ENCODE measurements around the gene RAB40C. TPM values are rescaled to one million over a fixed set of nuclear protein-coding genes. Genes with fewer than 3 reads are reported as not detected.

The RAB40C gene
- total RNA-seq, 1 donor from 2014 or later = 6.0 TPM

DNA sequence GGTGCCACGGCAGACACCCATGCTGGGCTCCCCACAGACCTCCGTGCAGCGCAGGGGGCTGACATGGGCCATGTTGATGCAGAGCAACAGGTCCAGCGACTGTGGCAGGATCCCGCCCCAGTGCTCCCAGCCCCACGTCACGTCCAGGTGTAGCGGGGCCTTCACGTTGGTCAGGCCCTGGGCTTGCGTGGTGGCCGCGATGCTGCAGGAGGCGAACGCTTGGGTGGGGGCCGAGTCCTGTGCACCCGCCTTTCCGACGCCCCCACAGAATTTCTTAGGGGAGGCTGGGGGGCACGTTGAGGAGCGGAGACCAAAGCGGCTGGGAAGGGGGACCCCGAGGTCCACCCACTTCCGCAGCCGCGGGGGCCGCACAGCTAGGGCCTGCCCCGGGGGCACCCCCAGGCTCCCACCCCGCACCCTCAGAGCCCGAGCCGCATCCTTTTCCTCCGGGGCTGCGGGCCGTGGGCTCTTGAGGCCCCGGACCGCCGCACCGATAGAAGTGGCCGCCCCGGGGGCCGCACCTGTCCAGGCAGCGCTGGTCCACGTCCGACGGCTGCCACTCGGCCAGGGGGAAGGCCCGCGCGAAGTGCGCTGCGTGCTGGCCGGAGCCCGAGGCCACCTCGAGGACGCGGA is 45.8 kb downstream of the RAB40C start:
- Histone ChIP-seq H3K9me3 (ENCODE audit: low read depth) (no peaks in the 10 kb centered on the region), H3K4me3 (peak overlapping the region; percentile 79), H3K9ac (peak overlapping the region; percentile 24), H3K36me3 (no peaks in the 10 kb centered on the region), H3F3A (ENCODE audit: low read depth) (peaks cover 28% of the 10 kb centered on the region), H4K20me1 (ENCODE audit: low read depth) (peaks cover 23% of the 10 kb centered on the region), H3K4me1 (peaks cover 22% of the 10 kb centered on the region), H3K27ac (no peak overlapping the region), H3K4me2 (peak overlapping the region; percentile 83), H3K27me3 (no peaks in the 10 kb centered on the region), H3K79me2 (ENCODE audit: low read depth) (peaks cover 12% of the 10 kb centered on the region), H2AFZ (replicated peaks) (no peak overlapping the region)
- TF ChIP-seq CTCF (IDR thresholded peaks at IDR 0.05) (no peak), EZH2phosphoT487 (IDR thresholded peaks at IDR 0.05) (no peak)
- H3K27me3 Mint-ChIP-seq (ENCODE audit: insufficient read depth, low read depth) = peaks cover 13% of the 10 kb centered on the region
- no peak for DNase-seq (ENCODE audit: low spot score)
- peaks cover 3% of the 10 kb centered on the region for H3K9me3 Mint-ChIP-seq
- no peak overlapping the region for H3K27ac Mint-ChIP-seq
- peaks cover 26% of the 10 kb centered on the region for H3K4me1 Mint-ChIP-seq
- peaks cover 3% of the 10 kb centered on the region for H3K36me3 Mint-ChIP-seq
- H3K4me3 Mint-ChIP-seq = peak overlapping the region; percentile 95

- peak within 1 kb of the TSS; percentile 79 for H3K4me3 ChIP-seq
- TF ChIP-seq CTCF (IDR thresholded peaks at IDR 0.05) (no peak), EZH2 (IDR thresholded peaks at IDR 0.05) (no peak), EZH2phosphoT487 (IDR thresholded peaks at IDR 0.05) (no peak)
- Mint-ChIP-seq H3K36me3 (peaks cover 3% of the 10 kb centered on the region), H3K9me3 (peaks cover 3% of the 10 kb centered on the region), H3K27me3 (ENCODE audit: insufficient read depth, low read depth) (peaks cover 13% of the 10 kb centered on the region), H3K4me3 (peak within 1 kb of the TSS; percentile 95), H3K4me1 (peaks cover 26% of the 10 kb centered on the region), H3K27ac (peak within 1 kb of the TSS; percentile 97)
- H3K36me3 ChIP-seq = no peaks in the 10 kb centered on the region
- peaks cover 23% of the 10 kb centered on the region for H4K20me1 ChIP-seq (ENCODE audit: low read depth)
- H3K79me2 ChIP-seq (ENCODE audit: low read depth) = peaks cover 12% of the 10 kb centered on the region
- H3K9ac ChIP-seq = peak within 1 kb of the TSS; percentile 24
- peak; percentile 98 for DNase-seq (ENCODE audit: low spot score)
- no peak within 1 kb of the TSS for H3K27ac ChIP-seq
- H3K4me2 ChIP-seq = peak within 1 kb of the TSS; percentile 83
- peak within 1 kb of the TSS; percentile 86 for H2AFZ ChIP-seq (replicated peaks)
- H3K4me1 ChIP-seq = peaks cover 22% of the 10 kb centered on the region
- H3K9me3 ChIP-seq (ENCODE audit: low read depth) = no peaks in the 10 kb centered on the region
- peaks cover 5% of the 10 kb centered on the region for H3K27me3 ChIP-seq
- peaks cover 28% of the 10 kb centered on the region for H3F3A ChIP-seq (ENCODE audit: low read depth)
Measured at GRCh38 chr16:636206-637080, 46.6 kb downstream of the RAB40C start, which contains the start of gene METTL26. METTL26 (minus strand) TSS chr16:636305; CDS start chr16:636290, 15 bp downstream.

GRCh38 chr16:637081-638018 is 47.5 kb downstream of the RAB40C start:
- peaks cover 3% of the 10 kb centered on the region for H3K9me3 Mint-ChIP-seq
- H3K27ac Mint-ChIP-seq = no peak overlapping the region
- peak; percentile 73 for DNase-seq (ENCODE audit: low spot score)
- H3K36me3 Mint-ChIP-seq = peaks cover 3% of the 10 kb centered on the region
- Histone ChIP-seq H3K4me3 (peak overlapping the region; percentile 79), H3F3A (ENCODE audit: low read depth) (peaks cover 29% of the 10 kb centered on the region), H3K4me1 (peaks cover 18% of the 10 kb centered on the region), H2AFZ (replicated peaks) (peak overlapping the region; percentile 86), H3K4me2 (peak overlapping the region; percentile 83), H4K20me1 (ENCODE audit: low read depth) (peaks cover 19% of the 10 kb centered on the region), H3K36me3 (no peaks in the 10 kb centered on the region), H3K27me3 (peaks cover 14% of the 10 kb centered on the region), H3K79me2 (ENCODE audit: low read depth) (peaks cover 12% of the 10 kb centered on the region), H3K9ac (no peak overlapping the region), H3K27ac (no peak overlapping the region), H3K9me3 (ENCODE audit: low read depth) (no peaks in the 10 kb centered on the region)
- no peak for TF ChIP-seq EZH2phosphoT487 (IDR thresholded peaks at IDR 0.05)
- TF ChIP-seq CTCF (IDR thresholded peaks at IDR 0.05) = no peak
- TF ChIP-seq EZH2 (IDR thresholded peaks at IDR 0.05) = no peak
- H3K4me1 Mint-ChIP-seq = peaks cover 24% of the 10 kb centered on the region
- H3K27me3 Mint-ChIP-seq (ENCODE audit: insufficient read depth, low read depth) = peaks cover 13% of the 10 kb centered on the region
- peak overlapping the region; percentile 95 for H3K4me3 Mint-ChIP-seq

Data from neural progenitor cell (in vitro differentiated cells).